Fibroblast of villous mesenchyme (primary cell): ENCODE measurements around the gene CLCA1. TPM values are rescaled to one million over a fixed set of nuclear protein-coding genes. Genes with fewer than 3 reads are reported as not detected.

ENCODE experiments used
- DNase-seq: peaks from one replicate; pipeline ENCODE4 v3.0.0-alpha.2; 2010; ENCODE audit warnings: low read depth
- H3K4me3 ChIP-seq: 2 replicates; pipeline ENCODE4 v1.5.1; 2011; ENCODE audit warnings: low read depth, mild to moderate bottlenecking, low read length
- total RNA-seq: library from RNA; depleted of rRNA; stranded (reverse); fragments of >200 nt; gene quantifications from 2 replicates; pipeline ENCODE4 v1.2.3, GENCODE V29; 2012
- TF ChIP-seq, protein P1 (sequence below): IDR thresholded peaks from 2 replicates; pipeline ENCODE4 v1.5.1; 2012; ENCODE audit warnings: low read depth, mild to moderate bottlenecking, low read length; ENCODE audit not compliant: insufficient read depth

CLCA1 gene
- total RNA-seq, 1 donor = not detected

DNA sequence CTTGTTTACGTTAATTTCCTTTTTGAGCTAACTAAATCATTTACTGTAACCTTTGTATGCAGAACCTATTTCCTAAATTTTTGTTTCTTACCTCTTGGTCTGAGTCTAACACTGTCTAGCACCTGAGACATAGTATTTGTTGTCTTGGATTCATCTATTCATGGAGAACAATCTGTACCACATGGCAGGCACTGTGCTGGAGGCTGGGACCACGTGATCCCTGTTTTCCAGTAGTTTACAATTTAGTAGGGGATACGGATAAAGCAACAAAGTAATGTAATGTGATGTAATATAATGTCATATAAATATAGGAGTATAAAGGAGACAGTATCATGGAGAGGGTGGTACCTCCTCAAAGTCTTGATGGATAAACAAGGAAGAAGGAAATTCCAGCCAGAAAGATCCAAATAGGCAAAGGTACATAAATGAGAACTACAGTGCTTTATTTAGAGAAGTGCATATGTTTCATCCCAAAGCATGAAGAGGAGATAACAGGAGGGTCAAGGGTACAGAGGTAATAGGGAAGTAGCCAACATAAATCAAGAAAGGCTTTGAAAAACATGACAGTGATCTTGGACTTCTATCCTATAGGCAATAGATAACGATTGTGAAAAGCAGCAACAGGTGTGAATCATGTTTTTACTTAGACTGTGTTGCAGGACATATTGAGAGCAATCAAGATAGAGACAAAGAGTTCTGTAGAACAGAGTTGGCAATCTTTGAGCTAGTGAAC, 52.2 kb downstream of the CLCA1 start:
- no peak for DNase-seq
- TF ChIP-seq, protein P1, sequence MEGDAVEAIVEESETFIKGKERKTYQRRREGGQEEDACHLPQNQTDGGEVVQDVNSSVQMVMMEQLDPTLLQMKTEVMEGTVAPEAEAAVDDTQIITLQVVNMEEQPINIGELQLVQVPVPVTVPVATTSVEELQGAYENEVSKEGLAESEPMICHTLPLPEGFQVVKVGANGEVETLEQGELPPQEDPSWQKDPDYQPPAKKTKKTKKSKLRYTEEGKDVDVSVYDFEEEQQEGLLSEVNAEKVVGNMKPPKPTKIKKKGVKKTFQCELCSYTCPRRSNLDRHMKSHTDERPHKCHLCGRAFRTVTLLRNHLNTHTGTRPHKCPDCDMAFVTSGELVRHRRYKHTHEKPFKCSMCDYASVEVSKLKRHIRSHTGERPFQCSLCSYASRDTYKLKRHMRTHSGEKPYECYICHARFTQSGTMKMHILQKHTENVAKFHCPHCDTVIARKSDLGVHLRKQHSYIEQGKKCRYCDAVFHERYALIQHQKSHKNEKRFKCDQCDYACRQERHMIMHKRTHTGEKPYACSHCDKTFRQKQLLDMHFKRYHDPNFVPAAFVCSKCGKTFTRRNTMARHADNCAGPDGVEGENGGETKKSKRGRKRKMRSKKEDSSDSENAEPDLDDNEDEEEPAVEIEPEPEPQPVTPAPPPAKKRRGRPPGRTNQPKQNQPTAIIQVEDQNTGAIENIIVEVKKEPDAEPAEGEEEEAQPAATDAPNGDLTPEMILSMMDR = no peak
- no peak overlapping the region for H3K4me3 ChIP-seq

DNA sequence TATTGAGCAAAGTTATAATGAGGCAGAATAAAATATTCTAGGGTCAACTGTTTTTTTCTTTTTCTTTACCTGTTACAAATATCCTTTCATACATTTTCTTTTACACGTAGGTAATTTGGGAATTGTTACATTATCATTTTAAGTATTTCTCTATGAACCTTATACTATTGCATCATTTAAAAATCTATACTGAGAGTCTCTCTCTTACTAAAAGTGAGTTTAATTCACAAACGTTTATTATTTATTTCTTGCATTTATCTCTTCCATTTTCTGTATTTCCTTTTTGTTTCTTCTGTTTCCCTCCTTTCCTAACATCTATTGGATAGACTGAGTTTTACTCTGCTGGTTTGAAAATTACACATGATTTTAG, 52.8 kb downstream of the CLCA1 start:
- H3K4me3 ChIP-seq = no peak overlapping the region
- TF ChIP-seq, protein P1 = no peak
- DNase-seq = no peak

DNA sequence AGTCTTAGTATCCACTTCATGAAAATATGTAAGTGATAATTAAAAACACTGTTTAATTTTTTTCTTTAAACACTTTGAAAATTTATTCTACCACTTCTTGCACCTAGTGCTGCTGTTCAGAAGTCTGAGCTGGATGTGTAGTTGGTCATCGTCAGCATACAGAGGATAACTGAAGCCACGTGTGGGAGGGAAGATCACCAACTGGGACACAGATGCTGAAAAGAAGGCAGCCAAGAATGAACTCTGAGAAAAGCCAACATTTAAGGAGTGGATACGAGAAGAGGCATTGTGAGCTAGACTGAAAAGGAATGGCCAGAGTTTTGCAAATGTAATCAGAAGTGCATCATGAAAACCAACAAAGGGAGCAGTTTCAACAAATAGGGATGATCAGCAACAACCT, 53.5 kb downstream of the CLCA1 start:
- TF ChIP-seq, protein P1 = no peak
- no peak for DNase-seq
- H3K4me3 ChIP-seq = no peak overlapping the region

DNA sequence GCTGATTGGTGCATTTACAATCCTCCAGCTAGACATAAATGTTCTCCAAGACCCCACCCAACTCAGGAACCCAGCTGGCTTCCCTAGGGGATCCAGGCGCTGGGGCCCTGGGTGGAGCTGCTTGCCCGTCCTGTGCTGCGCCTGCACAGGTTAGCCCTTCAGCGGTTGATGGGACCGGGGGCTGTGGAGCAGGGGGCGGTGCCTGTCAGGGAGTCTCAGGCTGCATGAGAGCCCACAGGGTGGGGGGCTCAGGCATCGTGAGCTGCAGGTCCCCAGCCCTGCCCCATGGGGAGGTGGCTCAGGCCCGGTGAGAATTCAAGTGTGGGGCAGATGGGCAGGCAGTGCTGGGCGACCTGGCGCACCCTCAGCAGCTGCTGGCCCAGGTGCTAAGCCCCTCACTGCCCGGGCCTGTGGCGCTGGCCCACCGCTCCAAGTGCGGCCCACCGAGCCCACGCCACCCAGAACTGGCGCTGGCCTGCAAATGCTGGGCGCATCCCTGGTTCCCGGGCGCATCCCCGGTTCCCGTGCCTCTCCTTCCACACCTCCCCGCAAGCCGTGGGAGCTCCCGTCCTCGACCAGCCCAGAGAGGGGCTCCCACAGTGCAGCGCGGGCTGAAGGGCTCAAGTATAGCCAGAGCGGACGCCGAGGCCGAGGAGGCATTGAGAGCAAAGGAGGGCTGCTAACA, 55.1 kb downstream of the CLCA1 start:
- H3K4me3 ChIP-seq = no peak overlapping the region
- no peak for DNase-seq
- TF ChIP-seq, protein P1 = no peak

DNA sequence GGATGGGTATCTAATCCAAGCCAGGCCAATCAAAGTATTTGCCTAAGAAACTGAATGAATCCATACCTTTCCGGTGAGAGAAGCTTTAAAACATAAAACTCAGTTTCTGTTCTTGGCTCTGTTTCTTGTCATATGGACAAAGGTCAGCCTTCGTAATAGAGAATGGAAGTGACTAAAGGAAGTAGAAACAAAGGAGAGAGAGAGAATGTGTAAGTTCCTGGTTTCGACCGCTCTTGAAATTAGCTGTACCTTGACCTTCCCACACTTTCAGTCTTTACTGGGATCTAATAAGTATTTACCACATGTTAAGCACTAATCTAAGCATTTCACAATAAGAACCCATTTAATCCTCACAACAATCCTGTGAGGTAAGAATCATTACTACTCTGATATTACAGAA, 58.6 kb downstream of the CLCA1 start:
- no peak overlapping the region for H3K4me3 ChIP-seq
- TF ChIP-seq, protein P1 = no peak
- no peak for DNase-seq

DNA sequence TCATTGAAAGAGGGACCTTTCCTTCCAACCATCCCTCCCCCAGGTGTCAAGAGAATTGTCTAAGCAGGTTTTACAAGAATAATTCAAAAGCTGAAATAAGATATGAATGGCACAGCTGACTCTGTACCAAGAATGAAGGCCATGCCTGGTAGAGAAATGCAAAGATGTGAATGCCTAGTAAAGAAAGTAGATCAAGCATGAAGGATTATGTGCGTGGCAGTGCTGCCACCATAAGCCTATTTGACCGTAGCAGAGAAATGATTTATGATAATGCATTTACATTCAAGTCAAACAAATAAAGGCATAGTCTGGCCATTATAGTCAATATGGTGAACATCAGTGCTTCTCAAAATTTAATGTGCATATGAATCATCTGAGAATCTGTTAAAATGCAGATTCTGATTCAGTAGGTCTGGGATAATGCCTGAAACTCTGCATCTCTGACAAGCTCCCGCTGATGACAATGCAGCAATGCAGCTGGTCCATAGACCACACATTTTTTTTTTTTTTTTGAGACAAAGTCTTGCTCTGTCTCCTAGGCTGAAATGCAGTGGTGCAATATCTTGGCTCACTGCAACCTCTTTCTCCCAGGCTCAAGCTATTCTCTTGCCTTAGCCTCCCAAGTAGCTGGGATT, 61.6 kb downstream of the CLCA1 start:
- DNase-seq = no peak
- TF ChIP-seq, protein P1 = no peak
- no peak overlapping the region for H3K4me3 ChIP-seq
